WTC11 (cell line): ENCODE results near the gene ZNF598.

Source experiments
- CREB1 ChIP-seq: sonication (generic); formaldehyde crosslinking; IDR thresholded peaks from 2 replicates; pipeline ENCODE4 v1.8.0; 2023; ENCODE audit warnings: mild to moderate bottlenecking, missing genetic modification reagents
- FOXP4 ChIP-seq: sonication (generic); formaldehyde crosslinking; IDR thresholded peaks from 2 replicates; pipeline ENCODE4 v1.8.0; 2022; ENCODE audit warnings: mild to moderate bottlenecking, missing genetic modification reagents
- ZNF121 ChIP-seq: sonication (generic); formaldehyde crosslinking; IDR thresholded peaks from 2 replicates; pipeline ENCODE4 v1.8.0; 2023; ENCODE audit warnings: missing genetic modification reagents
- TF ChIP-seq, protein P1 (sequence below): sonication (generic); formaldehyde crosslinking; IDR thresholded peaks from 2 replicates; pipeline ENCODE4 v1.8.1; 2023; ENCODE audit warnings: mild to moderate bottlenecking, missing genetic modification reagents

GRCh38 chr16:2007081-2007836, 2.4 kb downstream of the ZNF598 start:
- TF ChIP-seq FOXP4, result no peak
- TF ChIP-seq, protein P1, sequence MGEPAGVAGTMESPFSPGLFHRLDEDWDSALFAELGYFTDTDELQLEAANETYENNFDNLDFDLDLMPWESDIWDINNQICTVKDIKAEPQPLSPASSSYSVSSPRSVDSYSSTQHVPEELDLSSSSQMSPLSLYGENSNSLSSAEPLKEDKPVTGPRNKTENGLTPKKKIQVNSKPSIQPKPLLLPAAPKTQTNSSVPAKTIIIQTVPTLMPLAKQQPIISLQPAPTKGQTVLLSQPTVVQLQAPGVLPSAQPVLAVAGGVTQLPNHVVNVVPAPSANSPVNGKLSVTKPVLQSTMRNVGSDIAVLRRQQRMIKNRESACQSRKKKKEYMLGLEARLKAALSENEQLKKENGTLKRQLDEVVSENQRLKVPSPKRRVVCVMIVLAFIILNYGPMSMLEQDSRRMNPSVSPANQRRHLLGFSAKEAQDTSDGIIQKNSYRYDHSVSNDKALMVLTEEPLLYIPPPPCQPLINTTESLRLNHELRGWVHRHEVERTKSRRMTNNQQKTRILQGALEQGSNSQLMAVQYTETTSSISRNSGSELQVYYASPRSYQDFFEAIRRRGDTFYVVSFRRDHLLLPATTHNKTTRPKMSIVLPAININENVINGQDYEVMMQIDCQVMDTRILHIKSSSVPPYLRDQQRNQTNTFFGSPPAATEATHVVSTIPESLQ (CRISPR knock-in tag), result no peak
- TF ChIP-seq CREB1 (CRISPR knock-in tag), result no peak
- TF ChIP-seq ZNF121 (CRISPR knock-in tag), result no peak
